MCF 10A (cell line): ENCODE measurements around the gene CXCL12. TPM values are rescaled to one million over a fixed set of nuclear protein-coding genes. Genes with fewer than 3 reads are reported as not detected.

ENCODE experiments used
- BruUV-seq: library from RNA; stranded (reverse); fragments of 400-500 nt; replicated peaks from 2 replicates; lab custom pipeline; 2021; lab: Mats Ljungman, UMichigan
- CTCF ChIA-PET: fragments of 300-600 bp; sonication (Branson Sonifier 250); formaldehyde crosslinking; extraction: SDS; loops from one replicate; lab custom pipeline; 2021; ENCODE audit warnings: antibody characterized with exemption, inconsistent platforms; lab: Yijun Ruan, JAX
- POLR2A ChIA-PET: fragments of 300-600, 350-650 bp; sonication (Branson Sonifier 250); formaldehyde crosslinking; extraction: SDS; loops from one replicate; lab custom pipeline; 2020; ENCODE audit warnings: antibody characterized with exemption, inconsistent platforms; lab: Yijun Ruan, JAX
- DNase-seq: peaks from one replicate; pipeline ENCODE4 v3.0.0-alpha.2; 2018; ENCODE audit not compliant: unreplicated experiment
- H3K27ac Mint-ChIP-seq: one replicate; pipeline ENCODE4 v1.8.0; 2022; ENCODE audit warnings: mild to moderate bottlenecking, low read depth, mixed read lengths; ENCODE audit not compliant: unreplicated experiment
- H3K27me3 Mint-ChIP-seq: one replicate; pipeline ENCODE4 v1.8.0; 2022; ENCODE audit warnings: mixed read lengths; ENCODE audit not compliant: insufficient read depth, unreplicated experiment
- H3K36me3 Mint-ChIP-seq: one replicate; pipeline ENCODE4 v1.8.0; 2022; ENCODE audit warnings: mild to moderate bottlenecking, moderate library complexity, mixed read lengths; ENCODE audit not compliant: insufficient read depth, unreplicated experiment
- H3K4me1 Mint-ChIP-seq: one replicate; pipeline ENCODE4 v1.8.0; 2022; ENCODE audit warnings: mixed read lengths; ENCODE audit not compliant: insufficient read depth, unreplicated experiment
- H3K4me3 Mint-ChIP-seq: one replicate; pipeline ENCODE4 v1.8.0; 2022; ENCODE audit warnings: mild to moderate bottlenecking, moderate library complexity, mixed read lengths; ENCODE audit not compliant: unreplicated experiment
- H3K9me3 Mint-ChIP-seq: one replicate; pipeline ENCODE4 v1.8.0; 2022; ENCODE audit warnings: mixed read lengths; ENCODE audit not compliant: unreplicated experiment
- intact Hi-C: fragments of 100-400 bp; cut with micrococcal nuclease; formaldehyde crosslinking; loops from 2 replicates; pipeline ENCODE4 v1.14.1; 2022
- total RNA-seq: library from RNA; stranded (reverse); gene quantifications from 2 replicates; pipeline ENCODE4 v1.2.3, GENCODE V29; 2022
- TF ChIP-seq, protein P1 (sequence below): fragments of 200-600 bp; IDR thresholded peaks from one replicate; pipeline ENCODE4 v1.8.0; 2022; ENCODE audit warnings: antibody characterized with exemption, mild to moderate bottlenecking; ENCODE audit not compliant: unreplicated experiment

The CXCL12 gene
- total RNA-seq, 1 experiment from 2014 or later, result not detected

DNA sequence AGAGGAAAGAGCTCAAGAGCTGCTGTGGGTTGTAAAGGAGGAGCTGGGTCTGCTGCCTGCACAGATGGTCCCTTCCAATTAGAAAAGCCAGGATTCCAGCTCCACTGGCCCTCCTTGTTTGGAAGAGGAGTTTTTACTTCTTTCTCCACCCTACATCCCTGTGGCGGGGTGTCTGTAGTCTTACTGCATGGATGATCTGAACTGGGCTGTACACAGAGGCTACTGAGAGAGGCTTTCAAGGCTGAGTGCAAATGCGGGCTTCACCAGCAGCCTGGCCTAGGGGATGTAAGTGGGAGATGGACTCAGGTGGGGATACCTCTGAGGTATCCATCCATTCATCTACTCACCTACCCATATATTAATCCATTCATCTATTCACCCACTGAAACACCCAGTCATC lies 7.1 kb upstream of the CXCL12 start:
- Mint-ChIP-seq H3K27me3 (peaks cover 19% of the 10 kb centered on the region), H3K4me1 (no peaks in the 10 kb centered on the region), H3K27ac (no peak overlapping the region), H3K9me3 (peaks cover 8% of the 10 kb centered on the region), H3K36me3 (no peaks in the 10 kb centered on the region), H3K4me3 (no peak overlapping the region)
- CTCF ChIA-PET, result no interaction called here
- TF ChIP-seq, protein P1, sequence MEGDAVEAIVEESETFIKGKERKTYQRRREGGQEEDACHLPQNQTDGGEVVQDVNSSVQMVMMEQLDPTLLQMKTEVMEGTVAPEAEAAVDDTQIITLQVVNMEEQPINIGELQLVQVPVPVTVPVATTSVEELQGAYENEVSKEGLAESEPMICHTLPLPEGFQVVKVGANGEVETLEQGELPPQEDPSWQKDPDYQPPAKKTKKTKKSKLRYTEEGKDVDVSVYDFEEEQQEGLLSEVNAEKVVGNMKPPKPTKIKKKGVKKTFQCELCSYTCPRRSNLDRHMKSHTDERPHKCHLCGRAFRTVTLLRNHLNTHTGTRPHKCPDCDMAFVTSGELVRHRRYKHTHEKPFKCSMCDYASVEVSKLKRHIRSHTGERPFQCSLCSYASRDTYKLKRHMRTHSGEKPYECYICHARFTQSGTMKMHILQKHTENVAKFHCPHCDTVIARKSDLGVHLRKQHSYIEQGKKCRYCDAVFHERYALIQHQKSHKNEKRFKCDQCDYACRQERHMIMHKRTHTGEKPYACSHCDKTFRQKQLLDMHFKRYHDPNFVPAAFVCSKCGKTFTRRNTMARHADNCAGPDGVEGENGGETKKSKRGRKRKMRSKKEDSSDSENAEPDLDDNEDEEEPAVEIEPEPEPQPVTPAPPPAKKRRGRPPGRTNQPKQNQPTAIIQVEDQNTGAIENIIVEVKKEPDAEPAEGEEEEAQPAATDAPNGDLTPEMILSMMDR, result no peak
- POLR2A ChIA-PET, result no interaction called here
- intact Hi-C loops, result no loop called here
- DNase-seq, result no peak
- no TSS peak for BruUV-seq

DNA sequence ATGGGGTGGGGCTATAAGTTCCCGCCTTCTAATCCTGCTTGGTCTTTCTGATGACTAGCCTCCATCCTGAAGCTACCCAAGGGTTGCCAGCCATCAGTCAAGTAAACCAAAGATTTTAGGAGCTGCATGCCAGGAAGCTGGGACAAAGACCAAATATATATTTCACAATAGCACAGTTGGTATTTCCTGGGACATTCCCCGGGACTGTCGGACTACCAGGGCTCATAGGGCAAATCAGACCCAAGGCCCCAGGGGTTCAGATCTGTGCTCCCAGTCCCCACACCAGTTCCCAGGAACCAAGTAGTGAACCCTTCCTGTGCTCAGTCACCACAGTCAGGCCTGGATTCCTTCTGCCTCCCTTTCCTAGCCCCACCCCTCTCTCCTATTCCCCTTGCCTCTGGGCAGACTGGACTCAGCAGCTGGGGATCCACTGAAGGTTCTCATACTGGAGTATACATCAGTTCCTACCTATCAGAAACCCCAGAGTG lies 5.7 kb upstream of the CXCL12 start:
- POLR2A ChIA-PET, result no interaction called here
- DNase-seq, result peak; percentile 70
- Mint-ChIP-seq H3K4me1 (no peaks in the 10 kb centered on the region), H3K4me3 (no peak overlapping the region), H3K27ac (no peak overlapping the region), H3K36me3 (no peaks in the 10 kb centered on the region), H3K9me3 (peaks cover 8% of the 10 kb centered on the region), H3K27me3 (peaks cover 19% of the 10 kb centered on the region)
- intact Hi-C loops, result no loop called here
- TF ChIP-seq, protein P1, result no peak
- CTCF ChIA-PET, result no interaction called here
- no TSS peak for BruUV-seq

DNA sequence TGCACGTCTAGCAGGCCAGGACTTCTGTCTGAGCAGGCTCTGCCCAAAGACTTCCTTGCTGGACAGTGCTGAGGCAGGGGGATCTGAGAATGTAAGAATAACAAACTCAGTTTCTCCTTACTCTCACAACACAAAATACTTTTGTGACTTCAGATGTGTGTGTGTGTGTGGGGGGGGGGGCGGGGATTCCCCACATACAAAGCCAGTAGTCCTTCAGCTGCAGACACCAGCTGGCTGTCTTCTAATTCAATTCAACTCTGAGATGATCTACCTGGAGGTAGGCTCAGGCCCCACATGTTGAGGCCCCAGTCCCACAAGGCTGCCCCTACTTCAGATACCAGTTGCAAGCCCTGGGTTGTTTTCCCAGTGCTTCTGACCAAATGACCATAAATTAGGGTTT lies 4.7 kb upstream of the CXCL12 start:
- TF ChIP-seq, protein P1, result no peak
- BruUV-seq, result no TSS peak
- no peak for DNase-seq
- ChIA-PET POLR2A (no interaction called here), CTCF (no interaction called here)
- H3K4me1 Mint-ChIP-seq, result no peaks in the 10 kb centered on the region
- H3K4me3 Mint-ChIP-seq, result no peak overlapping the region
- intact Hi-C loops, result loop anchor here (5.0 kb wide), 1 partner anchor 468 kb away; no protein-coding TSS in a partner anchor
- H3K27ac Mint-ChIP-seq, result no peak overlapping the region
- H3K9me3 Mint-ChIP-seq, result peaks cover 8% of the 10 kb centered on the region
- peaks cover 19% of the 10 kb centered on the region for H3K27me3 Mint-ChIP-seq
- H3K36me3 Mint-ChIP-seq, result no peaks in the 10 kb centered on the region

DNA sequence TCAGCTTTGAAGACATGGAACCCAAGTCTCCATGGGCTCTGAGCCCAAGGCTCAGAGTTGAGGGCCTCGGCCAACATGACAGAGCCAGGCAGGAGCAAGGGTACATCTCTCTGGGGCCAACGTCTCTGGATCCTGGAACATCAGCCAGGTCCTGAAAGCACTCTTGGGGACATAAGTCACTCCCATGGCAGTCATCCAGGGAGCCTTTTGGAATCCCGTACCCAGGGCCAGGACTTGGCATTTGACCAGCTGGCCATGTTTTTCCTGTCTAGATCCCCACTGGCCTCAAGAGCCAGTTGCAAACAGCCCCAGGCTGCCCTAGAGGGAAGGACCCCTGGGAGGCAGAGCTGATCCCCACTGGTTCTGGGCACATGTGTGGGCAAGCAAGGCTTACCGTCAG lies 4.3 kb upstream of the CXCL12 start:
- no TSS peak for BruUV-seq
- Mint-ChIP-seq H3K27ac (no peak overlapping the region), H3K4me1 (no peaks in the 10 kb centered on the region), H3K36me3 (no peaks in the 10 kb centered on the region), H3K4me3 (no peak overlapping the region), H3K9me3 (peaks cover 8% of the 10 kb centered on the region), H3K27me3 (peaks cover 19% of the 10 kb centered on the region)
- ChIA-PET CTCF (interaction anchor here (0.7 to 0.9 kb wide), 2 partner anchors 196 to 475 kb away, joined by 3 to 4 read pairs; no protein-coding TSS in a partner anchor), POLR2A (no interaction called here)
- TF ChIP-seq, protein P1, result no peak
- intact Hi-C loops, result loop anchor here (5.0 kb wide), 1 partner anchor 468 kb away; no protein-coding TSS in a partner anchor
- DNase-seq, result no peak
